Astrocyte of the spinal cord (primary cell): Measurements from ENCODE around the gene SOX18.

ENCODE experiments used
- DNase-seq: peaks from one replicate; pipeline ENCODE4 v3.0.0; 2011; ENCODE audit warnings: low read depth, low spot score
- H3K4me3 ChIP-seq: 2 replicates; pipeline ENCODE4 v1.5.1; 2011; ENCODE audit warnings: low read depth, mild to moderate bottlenecking, low read length, moderate library complexity
- CTCF ChIP-seq: IDR thresholded peaks from 2 replicates; pipeline ENCODE4 v1.5.1; 2012; ENCODE audit warnings: low read depth, mild to moderate bottlenecking, low read length, inconsistent platforms
- in situ Hi-C: cut with HindIII; loops from 2 replicates; pipeline ENCODE4 v1.10.0; 2017; ENCODE audit warnings: low sequenced_read_pairs

The SOX18 gene

GRCh38 chr20:64035066-64035932 is 14.1 kb downstream of the SOX18 start:
- TF ChIP-seq CTCF: no peak
- no peak for DNase-seq
- H3K4me3 ChIP-seq: no peak overlapping the region
- in situ Hi-C loops: no loop called here

- no peak for TF ChIP-seq CTCF
- DNase-seq: no peak
- in situ Hi-C loops: no loop called here
- no peak overlapping the region for H3K4me3 ChIP-seq
Measured at GRCh38 chr20:64033981-64034493, 15.4 kb downstream of the SOX18 start.

GRCh38 chr20:64032706-64033624 is 16.5 kb downstream of the SOX18 start:
- in situ Hi-C loops: no loop called here
- no peak for TF ChIP-seq CTCF
- no peak for DNase-seq
- no peak overlapping the region for H3K4me3 ChIP-seq

- in situ Hi-C loops: no loop called here
- no peak for TF ChIP-seq CTCF
- H3K4me3 ChIP-seq: no peak overlapping the region
- no peak for DNase-seq
Measured at GRCh38 chr20:64031822-64032314, 17.6 kb downstream of the SOX18 start.

GRCh38 chr20:64030371-64031134 is 18.9 kb downstream of the SOX18 start:
- no peak for DNase-seq
- TF ChIP-seq CTCF: no peak
- in situ Hi-C loops: no loop called here

More at GRCh38 chr20:64030371-64031134, 18.9 kb downstream of the SOX18 start:
- H3K4me3 ChIP-seq: no peak overlapping the region
